DMS79 treated with DMSO at 0.1 percent for 48 hours (cell line): ENCODE results near the gene PDZRN3.

Experiments used
- DNase-seq: peaks from one replicate; lab custom pipeline; 2025; lab: John Stamatoyannopoulos, UW

PDZRN3 gene

DNA sequence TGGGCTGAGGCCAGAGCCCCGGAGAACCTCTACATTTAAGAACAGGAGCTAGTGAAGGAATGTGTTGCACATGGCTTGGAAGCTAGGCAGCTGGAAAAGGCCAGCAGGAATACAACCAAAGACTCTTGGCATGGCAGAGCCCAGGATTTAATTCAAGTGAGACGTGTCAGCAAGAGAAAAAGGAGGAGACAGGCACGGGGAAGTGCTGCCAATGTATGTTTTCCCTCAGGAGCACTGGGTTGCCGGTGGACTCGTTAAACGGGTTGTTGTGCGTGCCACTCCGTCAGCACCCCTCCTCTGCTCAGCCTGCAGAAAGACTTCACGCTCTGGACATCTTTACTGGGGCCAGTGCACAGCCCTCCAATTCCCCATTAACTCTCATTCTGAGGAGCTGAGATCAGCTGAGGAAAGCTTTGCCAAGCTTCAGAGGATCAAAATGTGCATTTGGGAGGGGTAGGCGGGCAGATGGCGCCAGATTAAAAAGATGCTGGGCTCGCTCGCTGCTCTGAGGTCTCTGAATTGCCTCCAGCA, 103.7 kb downstream of the PDZRN3 start:
- no peak for DNase-seq

DNA sequence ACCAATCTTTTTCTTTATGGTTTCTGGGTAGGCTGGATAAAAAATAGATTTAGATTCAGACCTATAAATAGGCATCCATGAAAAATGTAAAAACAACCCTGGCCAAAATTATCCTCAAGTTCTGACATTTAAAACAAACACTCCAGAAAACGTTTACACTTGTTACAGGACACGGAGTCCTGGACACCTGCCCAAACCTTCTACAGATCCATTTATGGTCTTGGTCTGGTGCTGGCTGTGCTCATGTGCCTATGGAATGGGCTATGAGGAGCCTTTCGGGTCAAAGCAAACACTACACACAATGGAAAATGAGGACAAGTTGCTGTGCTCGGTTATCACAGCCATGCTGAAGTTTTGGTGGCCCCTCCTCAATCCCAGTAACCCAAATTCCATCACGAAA, 108.1 kb downstream of the PDZRN3 start:
- no peak for DNase-seq

GRCh38 chr3:73513260-73513659, 111.5 kb downstream of the PDZRN3 start:
- no peak for DNase-seq

DNA sequence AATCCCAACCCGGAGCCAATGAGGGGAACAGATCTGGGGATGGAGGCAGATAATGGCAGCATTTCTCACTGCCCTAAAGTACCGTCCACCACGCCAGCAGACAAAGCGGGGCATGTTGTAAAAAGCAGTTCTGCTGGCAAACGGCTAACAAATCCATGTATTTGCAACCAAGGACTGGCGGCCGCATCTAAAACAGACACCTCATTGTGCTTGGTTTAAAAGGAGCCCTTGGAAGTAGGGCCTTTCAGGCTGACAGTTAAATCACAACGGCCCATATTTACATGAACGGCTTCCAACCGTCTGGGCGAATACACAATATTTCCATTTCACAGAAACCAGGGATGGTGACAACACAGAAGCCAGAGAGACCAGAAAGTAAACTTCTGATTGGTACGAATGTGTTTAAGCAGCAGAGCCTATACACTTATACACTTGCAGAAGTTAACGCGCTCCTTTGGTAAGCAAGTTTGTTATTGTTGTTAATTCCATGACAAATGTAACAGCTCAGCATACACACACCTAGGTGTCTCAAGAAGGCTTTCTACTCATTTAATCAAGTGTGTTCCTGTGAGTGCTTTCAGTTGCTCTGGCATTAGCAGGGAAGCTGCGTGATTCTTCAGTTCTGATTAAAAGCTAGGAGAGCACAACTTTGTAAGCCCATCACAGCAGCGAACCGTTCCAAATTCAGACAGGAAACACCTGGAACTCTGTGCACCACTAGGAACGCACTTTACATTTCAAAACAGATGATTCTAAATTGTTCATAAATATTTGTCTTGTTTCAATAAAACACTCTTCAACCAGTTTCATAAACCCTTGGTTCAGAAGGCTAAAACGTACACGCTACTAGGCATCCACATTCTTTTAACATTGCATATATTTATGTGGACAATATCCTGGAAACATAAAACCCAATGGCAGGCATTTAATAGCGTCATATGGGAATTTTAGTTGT, 112.9 kb downstream of the PDZRN3 start:
- no peak for DNase-seq

DNA sequence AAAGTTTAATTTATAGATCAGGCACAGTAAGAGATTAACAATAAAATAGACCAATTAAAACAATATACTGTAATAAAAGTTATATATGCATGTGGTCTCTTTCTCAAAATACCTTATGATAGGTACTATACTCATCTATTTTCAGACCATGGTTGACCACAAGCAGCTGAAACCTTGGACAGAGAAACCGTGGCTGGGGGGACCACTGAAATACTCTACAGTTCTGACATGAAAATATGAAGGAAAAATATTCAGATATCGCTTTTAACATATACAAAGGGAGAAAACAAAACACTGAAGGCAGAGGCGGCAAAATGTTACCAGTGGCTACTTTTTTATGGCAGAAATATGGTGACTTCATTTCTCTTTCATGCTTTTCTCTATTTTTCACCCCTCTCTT, 114.0 kb downstream of the PDZRN3 start:
- DNase-seq = no peak

GRCh38 chr3:73510334-73510733, 114.4 kb downstream of the PDZRN3 start:
- no peak for DNase-seq

- no peak for DNase-seq
Measured at GRCh38 chr3:73509816-73510215, 114.9 kb downstream of the PDZRN3 start.

DNA sequence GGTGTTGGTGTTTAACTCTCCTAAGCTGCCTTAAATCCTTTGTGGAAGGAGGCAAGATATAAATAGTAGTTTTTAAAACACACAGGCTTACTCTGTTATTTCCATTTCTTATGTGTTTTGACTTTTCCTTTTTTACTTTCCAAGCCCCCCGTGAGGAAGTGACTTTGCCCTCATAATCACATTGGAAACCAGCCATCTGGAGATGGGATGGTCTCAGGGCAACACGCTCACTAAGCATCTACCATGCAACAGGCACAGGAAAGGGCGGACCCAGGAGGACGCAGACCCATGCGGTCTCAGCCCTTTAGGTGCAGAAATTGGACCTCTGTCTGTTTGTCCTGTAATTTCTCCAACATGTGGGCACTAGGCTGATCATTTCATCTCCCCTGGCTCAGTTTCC, 115.7 kb downstream of the PDZRN3 start:
- no peak for DNase-seq

DNA sequence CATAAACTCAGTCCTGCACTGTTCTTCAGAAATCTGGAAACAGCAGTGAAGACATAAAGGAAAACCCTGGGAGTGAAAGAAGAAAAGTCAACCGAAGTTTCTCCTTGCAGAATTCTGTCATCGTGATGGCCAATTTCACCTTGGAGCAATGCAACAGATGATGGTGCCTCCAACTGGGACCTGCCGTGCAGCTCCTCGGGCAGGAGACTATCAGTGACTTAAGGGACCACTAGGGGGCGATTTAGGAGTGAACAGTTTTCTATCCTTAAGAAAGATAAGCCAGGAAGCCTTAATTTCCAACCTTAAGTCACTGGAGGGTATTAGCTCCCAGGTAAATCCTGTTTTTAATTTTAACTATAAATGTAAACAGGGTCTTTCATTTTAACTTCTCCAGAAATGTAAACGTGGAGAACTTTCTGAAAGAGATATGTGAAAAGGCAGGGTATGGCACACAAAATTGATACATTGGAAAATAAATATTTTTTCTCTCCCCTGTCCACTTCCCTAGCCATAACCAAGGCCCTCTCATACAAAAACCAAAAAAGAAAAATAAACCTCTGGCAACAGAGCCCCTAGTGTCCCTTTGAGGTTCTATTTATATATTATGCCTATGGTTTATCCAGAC, 116.3 kb downstream of the PDZRN3 start:
- DNase-seq = no peak

- DNase-seq = no peak
Measured at GRCh38 chr3:73504852-73505251, 119.9 kb downstream of the PDZRN3 start.

GRCh38 chr3:73504239-73504638, 120.5 kb downstream of the PDZRN3 start:
- no peak for DNase-seq

DNA sequence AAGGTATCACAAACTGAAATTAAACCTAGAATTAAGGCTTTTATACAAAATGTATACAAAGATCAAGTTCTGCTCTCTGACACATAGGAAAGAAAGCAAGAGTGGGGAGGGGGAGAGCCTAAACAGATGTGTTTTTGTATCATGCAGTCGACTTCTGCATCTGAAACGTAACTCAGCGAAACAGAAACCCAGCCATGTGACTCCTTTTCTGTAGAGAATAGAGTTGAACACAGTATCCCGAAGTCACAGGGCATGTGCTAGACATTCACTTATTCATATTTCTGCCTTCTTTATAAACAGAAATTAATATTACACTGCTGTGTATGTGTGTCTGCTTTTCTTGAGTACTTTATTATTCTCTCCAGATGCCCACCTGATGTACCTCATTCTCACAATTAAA, 121.0 kb downstream of the PDZRN3 start:
- no peak for DNase-seq

DNA sequence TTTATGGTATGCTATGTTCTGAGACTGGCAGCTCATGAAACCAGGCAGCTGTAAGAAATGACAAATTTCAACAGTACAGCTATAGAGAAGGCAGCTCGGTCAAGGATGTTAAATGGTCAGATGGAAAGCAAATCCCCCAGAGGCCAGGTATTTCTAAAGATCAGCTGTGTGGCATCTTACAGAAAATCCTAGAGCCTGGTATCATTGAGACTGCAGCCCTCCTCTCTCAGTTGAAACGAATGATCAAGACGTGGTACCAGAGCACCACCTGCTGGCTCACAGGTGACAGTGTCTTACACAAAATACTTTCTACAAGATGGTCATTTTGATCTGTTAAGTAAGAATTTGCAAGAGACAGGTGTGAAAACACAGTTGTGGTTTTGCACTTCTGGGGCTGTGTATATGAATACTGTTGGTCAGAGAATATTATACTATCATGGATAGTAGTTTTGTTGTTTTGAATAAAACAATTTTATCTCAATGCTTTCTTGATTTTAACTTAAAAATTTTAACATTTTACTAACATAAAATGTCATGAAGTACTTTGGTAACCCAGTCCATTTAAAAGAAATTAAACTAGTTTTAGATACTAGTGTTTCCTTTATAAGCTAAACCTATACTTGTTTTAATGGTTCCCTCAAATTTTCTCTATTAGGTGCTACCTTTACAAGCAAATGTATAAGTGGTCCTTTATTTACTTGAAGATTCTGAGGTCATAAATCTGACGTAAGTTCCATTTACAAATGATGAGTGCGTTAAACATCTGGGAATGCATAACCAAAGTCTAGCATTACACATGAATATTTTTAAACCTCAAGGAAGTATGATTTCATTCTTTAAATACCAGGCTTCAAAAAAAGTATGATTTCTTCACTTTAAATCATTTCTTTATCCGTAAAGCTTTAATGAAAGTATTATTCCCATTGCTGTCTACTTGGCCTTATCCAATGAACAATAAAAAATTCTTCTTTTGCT, 121.8 kb downstream of the PDZRN3 start:
- peak; percentile 2 for DNase-seq

GRCh38 chr3:73500321-73500720, 124.4 kb downstream of the PDZRN3 start:
- no peak for DNase-seq

GRCh38 chr3:73499787-73500186, 125.0 kb downstream of the PDZRN3 start:
- DNase-seq = no peak

- no peak for DNase-seq
Measured at GRCh38 chr3:73498764-73499622, 125.7 kb downstream of the PDZRN3 start.

- DNase-seq = no peak
Measured at GRCh38 chr3:73497646-73498406, 126.9 kb downstream of the PDZRN3 start.

DNA sequence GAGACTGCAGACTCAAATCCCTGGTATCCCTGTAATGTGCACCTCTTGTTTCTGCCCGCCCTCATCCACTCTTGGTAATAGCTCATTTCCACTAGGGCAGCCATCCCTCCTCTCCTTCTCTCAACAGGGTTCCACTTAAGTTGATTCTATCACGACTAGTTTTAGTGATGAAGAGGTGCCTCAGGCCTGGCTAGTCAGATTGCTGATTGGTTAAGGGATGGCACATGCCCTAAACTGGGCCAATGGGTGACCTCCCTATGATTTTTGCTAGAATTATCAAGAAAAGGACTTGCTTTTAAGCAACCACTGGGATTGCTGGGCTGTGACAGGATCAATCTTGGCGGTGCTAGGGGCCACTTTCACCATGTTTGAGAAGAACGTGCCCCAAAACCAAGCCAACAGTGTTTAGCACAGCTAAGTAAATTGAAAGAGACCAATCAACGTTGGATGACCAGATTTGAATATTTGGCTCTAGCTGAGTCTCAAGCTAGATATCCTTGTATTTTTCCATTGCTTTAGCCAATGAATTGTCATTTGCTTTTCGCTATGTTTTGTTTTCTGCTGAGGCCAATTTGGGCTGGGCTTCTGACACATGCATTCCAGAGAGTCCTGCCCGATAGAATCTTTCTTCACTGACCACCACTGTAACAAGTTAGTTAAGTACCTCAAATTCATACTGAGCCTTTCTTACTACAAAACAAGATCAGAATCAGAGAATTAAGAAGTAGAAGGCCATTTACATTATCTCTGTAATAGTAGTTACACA, 131.0 kb downstream of the PDZRN3 start:
- no peak for DNase-seq

GRCh38 chr3:73492186-73492585, 132.6 kb downstream of the PDZRN3 start:
- no peak for DNase-seq

DNA sequence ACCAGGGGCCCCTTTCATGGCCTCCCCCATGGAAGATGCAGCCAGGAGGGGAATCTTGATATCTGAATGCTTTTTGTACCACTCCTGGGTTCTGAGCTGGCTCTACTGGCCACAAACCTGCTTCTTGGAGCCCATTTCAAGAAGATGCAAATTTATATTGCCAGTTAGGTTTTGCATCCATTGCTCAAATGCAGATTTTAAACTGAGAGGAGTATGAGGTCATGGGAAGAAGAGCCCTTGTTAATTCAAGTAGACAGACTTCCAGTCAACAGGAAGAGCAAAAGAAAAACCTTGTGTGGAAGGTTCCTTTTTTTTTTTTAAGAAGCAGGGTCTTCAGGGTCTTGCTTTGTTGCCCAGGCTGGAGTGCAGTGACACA, 133.5 kb downstream of the PDZRN3 start:
- no peak for DNase-seq
